ENCODE measurements around the gene IQGAP3. TPM values are rescaled to one million over a fixed set of nuclear protein-coding genes. Genes with fewer than 3 reads are reported as not detected.
A peak's percentile ranks its signal among the peaks of the same experiment; 100 is the strongest.

Gene IQGAP3
- total and polyA plus RNA-seq, 3 experiments from 2014 or later = 4.4 to 4.7 TPM; not detected in 1

DNA sequence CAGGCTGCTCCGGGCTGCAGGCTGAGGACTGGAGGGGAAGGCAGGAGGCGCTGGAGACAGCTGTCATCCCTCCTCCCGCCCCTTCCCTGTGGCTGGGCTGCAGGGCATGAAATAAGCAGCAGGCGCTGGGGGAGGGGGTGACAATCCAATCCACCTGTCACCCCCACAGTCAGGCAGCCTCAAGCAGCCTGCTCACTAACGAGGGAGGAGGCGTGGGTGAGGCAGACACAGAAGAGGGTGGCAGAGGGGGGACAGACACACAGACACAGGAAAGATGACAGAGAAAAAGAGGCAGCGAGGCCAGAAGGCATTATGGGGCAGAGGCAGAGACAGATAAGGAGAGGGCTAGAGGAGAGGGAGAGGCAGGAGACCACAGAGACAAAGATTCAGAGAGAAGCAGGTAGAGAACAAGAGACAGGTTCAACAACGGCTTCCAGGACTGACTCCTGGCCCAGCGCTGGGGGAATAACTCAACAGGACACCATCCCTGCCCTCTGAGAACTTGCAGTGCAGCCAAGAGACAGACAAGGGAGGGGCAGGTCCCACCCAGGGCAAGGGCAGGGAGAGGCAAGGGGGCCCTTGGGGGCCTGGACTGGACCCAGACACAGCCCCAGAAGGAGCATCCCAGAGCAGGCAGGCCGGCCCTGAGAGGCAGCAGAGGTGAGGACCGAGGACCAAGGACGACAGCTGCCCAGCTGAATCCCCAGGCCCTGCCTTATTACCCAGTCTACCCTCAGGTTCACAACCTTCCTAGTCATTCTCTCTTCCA, 83.0 kb downstream of the IQGAP3 start:
- Histone ChIP-seq H3K4me1 (ENCODE audit: insufficient read depth, low read length) (peaks cover 94% of the 10 kb centered on the region), H3K9me3 (ENCODE audit: low read length) (no peaks in the 10 kb centered on the region), H3K27ac (ENCODE audit: low read depth, low read length) (peak overlapping the region; percentile 69), H3K36me3 (ENCODE audit: insufficient read depth, low read length) (no peaks in the 10 kb centered on the region), H3K27me3 (ENCODE audit: insufficient read depth, low read length, poor library complexity, severe bottlenecking) (no peaks in the 10 kb centered on the region), H3K4me3 (ENCODE audit: low read length) (peak overlapping the region; percentile 40)
- Mint-ChIP-seq H3K4me1 (peaks cover 87 to 97% (median 96%) of the 10 kb centered on the region in 3 donors), H3K36me3 (peaks cover 0 to 32% (median 4%) of the 10 kb centered on the region in 3 donors), H3K27ac (peak overlapping the region; percentile 86 to 100 (median 96)), H3K4me3 (peak overlapping the region; percentile 62 to 91 (median 81)), H3K27me3 (no peaks in the 10 kb centered on the region), H3K9me3 (no peaks in the 10 kb centered on the region)
- POLR2A ChIA-PET = interaction anchor here (0.6 to 5.4 kb wide), 6 partner anchors 9 to 581 kb away, joined by 3 to 49 read pairs (median 4); partner anchors contain the start of genes MEF2D and NAXE
- DNase-seq = peak; percentile 33 to 72 (median 55)
- CTCF ChIA-PET = interaction anchor here (0.6 to 5.5 kb wide), 7 partner anchors 9 to 177 kb away, joined by 3 to 62 read pairs (median 3); partner anchors contain the start of gene MEF2D

GRCh38 chr1:156488566-156489165, 83.7 kb downstream of the IQGAP3 start:
- Histone ChIP-seq H3K27ac (ENCODE audit: low read depth, low read length) (peak overlapping the region; percentile 69), H3K36me3 (ENCODE audit: insufficient read depth, low read length) (no peaks in the 10 kb centered on the region), H3K4me1 (ENCODE audit: insufficient read depth, low read length) (peaks cover 92% of the 10 kb centered on the region), H3K4me3 (ENCODE audit: low read length) (peak overlapping the region; percentile 3), H3K27me3 (ENCODE audit: insufficient read depth, low read length, poor library complexity, severe bottlenecking) (no peaks in the 10 kb centered on the region), H3K9me3 (ENCODE audit: low read length) (no peaks in the 10 kb centered on the region)
- ChIA-PET CTCF (interaction anchor here (0.7 to 5.5 kb wide), 6 partner anchors 8 to 93 kb away, joined by 3 to 62 read pairs (median 3); partner anchors contain the start of gene MEF2D), POLR2A (interaction anchor here (0.6 to 5.4 kb wide), 4 partner anchors 12 to 581 kb away, joined by 3 to 49 read pairs (median 5); partner anchors contain the start of gene MEF2D)
- peaks cover 87 to 97% (median 96%) of the 10 kb centered on the region in 3 donors for H3K4me1 Mint-ChIP-seq
- peaks cover 0 to 32% (median 4%) of the 10 kb centered on the region in 3 donors for H3K36me3 Mint-ChIP-seq
- peak overlapping the region; percentile 62 to 91 (median 81) for H3K4me3 Mint-ChIP-seq
- peak overlapping the region; percentile 86 to 100 (median 96) for H3K27ac Mint-ChIP-seq
- no peaks in the 10 kb centered on the region for H3K9me3 Mint-ChIP-seq
- peak in 2 of 5 donors; percentile 46 for DNase-seq
- no peaks in the 10 kb centered on the region for H3K27me3 Mint-ChIP-seq

DNA sequence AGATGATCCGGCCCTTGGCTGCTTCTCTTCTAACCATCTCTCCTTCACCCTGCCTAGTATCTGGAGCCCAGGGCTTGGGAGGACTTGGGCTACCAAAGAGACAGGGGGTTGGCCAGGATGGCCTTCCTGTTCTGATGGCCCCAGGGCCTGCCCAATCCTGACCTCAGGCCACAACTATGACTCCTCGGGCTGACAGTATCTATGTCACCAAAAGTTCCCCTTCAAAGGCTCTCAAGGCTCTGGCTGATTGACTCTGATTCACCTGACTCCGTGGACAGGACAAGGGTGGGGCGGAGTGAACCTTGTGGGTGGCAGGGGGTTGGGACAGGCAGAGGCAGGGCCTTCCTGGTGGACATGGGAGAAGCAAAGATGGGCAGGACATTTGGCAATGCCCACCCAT, 84.5 kb downstream of the IQGAP3 start:
- Mint-ChIP-seq H3K36me3 (peaks cover 0 to 35% (median 3%) of the 10 kb centered on the region in 3 donors), H3K4me3 (peak overlapping the region; percentile 62 to 91 (median 81)), H3K9me3 (no peaks in the 10 kb centered on the region), H3K27ac (peak overlapping the region; percentile 86 to 100 (median 96)), H3K27me3 (no peaks in the 10 kb centered on the region), H3K4me1 (peaks cover 80 to 95% (median 95%) of the 10 kb centered on the region in 3 donors)
- no peaks in the 10 kb centered on the region for H3K27me3 ChIP-seq (ENCODE audit: insufficient read depth, low read length, poor library complexity, severe bottlenecking)
- H3K9me3 ChIP-seq (ENCODE audit: low read length) = no peaks in the 10 kb centered on the region
- H3K4me3 ChIP-seq (ENCODE audit: low read length) = no peak overlapping the region
- H3K27ac ChIP-seq (ENCODE audit: low read depth, low read length) = peak overlapping the region; percentile 69
- peaks cover 84% of the 10 kb centered on the region for H3K4me1 ChIP-seq (ENCODE audit: insufficient read depth, low read length)
- H3K36me3 ChIP-seq (ENCODE audit: insufficient read depth, low read length) = no peaks in the 10 kb centered on the region
- no peak for DNase-seq
- POLR2A ChIA-PET = interaction anchor here (5.4 kb wide), 1 partner anchor 12 kb away, joined by 49 read pairs; the partner anchor contains the start of gene MEF2D
- CTCF ChIA-PET = interaction anchor here (0.7 to 5.5 kb wide), 5 partner anchors 13 to 94 kb away, joined by 3 to 62 read pairs (median 3); partner anchors contain the start of gene MEF2D

- H3K9me3 ChIP-seq (ENCODE audit: low read length) = no peaks in the 10 kb centered on the region
- H3K4me1 ChIP-seq (ENCODE audit: insufficient read depth, low read length) = peaks cover 75% of the 10 kb centered on the region
- H3K27me3 ChIP-seq (ENCODE audit: insufficient read depth, low read length, poor library complexity, severe bottlenecking) = no peaks in the 10 kb centered on the region
- DNase-seq = no peak
- H3K36me3 ChIP-seq (ENCODE audit: insufficient read depth, low read length) = peaks cover 10% of the 10 kb centered on the region
- Mint-ChIP-seq H3K36me3 (peaks cover 0 to 36% (median 4%) of the 10 kb centered on the region in 3 donors), H3K4me1 (peaks cover 79 to 95% (median 93%) of the 10 kb centered on the region in 3 donors), H3K4me3 (peak overlapping the region in 5 of 7 donors; percentile 11 to 87 (median 40)), H3K27me3 (no peaks in the 10 kb centered on the region), H3K9me3 (no peaks in the 10 kb centered on the region), H3K27ac (peak overlapping the region; percentile 86 to 100 (median 96))
- POLR2A ChIA-PET = interaction anchor here (0.9 to 1.8 kb wide), 3 partner anchors 11 to 19 kb away, joined by 5 to 7 read pairs (median 5); no protein-coding TSS in a partner anchor
- CTCF ChIA-PET = interaction anchor here (0.9 to 8.4 kb wide), 2 partner anchors 13 to 101 kb away, joined by 3 to 177 read pairs; partner anchors contain the start of gene MEF2D
- no peak overlapping the region for H3K4me3 ChIP-seq (ENCODE audit: low read length)
- H3K27ac ChIP-seq (ENCODE audit: low read depth, low read length) = no peak overlapping the region
These were observed 85.7 kb downstream of the IQGAP3 start for GRCh38 chr1:156486421-156487344.

- DNase-seq = no peak
- H3K4me1 ChIP-seq (ENCODE audit: insufficient read depth, low read length) = peaks cover 75% of the 10 kb centered on the region
- ChIA-PET POLR2A (interaction anchor here (1.0 to 1.8 kb wide), 2 partner anchors 15 to 19 kb away, joined by 5 to 7 read pairs; no protein-coding TSS in a partner anchor), CTCF (interaction anchor here (8.4 kb wide), 1 partner anchor 13 kb away, joined by 177 read pairs; the partner anchor contains the start of gene MEF2D)
- no peaks in the 10 kb centered on the region for H3K9me3 Mint-ChIP-seq
- H3K27ac ChIP-seq (ENCODE audit: low read depth, low read length) = no peak overlapping the region
- H3K9me3 ChIP-seq (ENCODE audit: low read length) = no peaks in the 10 kb centered on the region
- H3K36me3 Mint-ChIP-seq = peaks cover 0 to 43% (median 8%) of the 10 kb centered on the region in 3 donors
- H3K27me3 ChIP-seq (ENCODE audit: insufficient read depth, low read length, poor library complexity, severe bottlenecking) = no peaks in the 10 kb centered on the region
- H3K36me3 ChIP-seq (ENCODE audit: insufficient read depth, low read length) = peaks cover 15% of the 10 kb centered on the region
- H3K4me1 Mint-ChIP-seq = peaks cover 79 to 95% (median 93%) of the 10 kb centered on the region in 3 donors
- H3K4me3 ChIP-seq (ENCODE audit: low read length) = no peak overlapping the region
- H3K4me3 Mint-ChIP-seq = no peak overlapping the region
- H3K27ac Mint-ChIP-seq = peak overlapping the region; percentile 15 to 100 (median 68)
- H3K27me3 Mint-ChIP-seq = no peaks in the 10 kb centered on the region
These were observed 86.4 kb downstream of the IQGAP3 start for GRCh38 chr1:156485984-156486383.

DNA sequence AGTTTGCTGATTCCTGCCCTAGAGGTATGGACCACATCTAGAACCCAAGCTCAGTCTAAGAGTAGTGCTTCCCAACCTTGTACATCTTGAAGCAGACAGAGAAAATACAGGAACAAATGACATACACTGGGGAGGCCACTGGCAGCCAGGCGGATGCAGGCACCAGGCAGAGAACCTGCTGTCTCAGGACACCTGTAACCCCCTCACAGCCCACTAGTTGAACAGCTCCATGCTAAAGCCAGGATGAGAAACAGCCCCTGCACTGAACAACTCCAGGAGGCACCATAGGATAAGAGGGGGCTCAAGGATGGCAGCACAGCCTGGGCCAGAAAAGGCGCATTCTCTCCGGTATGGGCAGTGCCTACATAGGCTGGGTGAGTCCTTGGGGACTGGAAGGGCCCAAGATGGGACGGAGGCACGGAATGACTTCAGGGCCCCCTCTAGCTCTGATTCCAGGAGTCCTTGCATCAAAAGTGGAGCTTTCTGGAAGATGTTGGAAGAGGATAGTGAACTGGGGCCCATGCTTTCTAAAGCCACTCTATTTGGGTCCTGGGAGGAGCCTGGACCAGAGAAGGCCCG, 87.8 kb downstream of the IQGAP3 start:
- Histone ChIP-seq H3K36me3 (ENCODE audit: insufficient read depth, low read length) (peaks cover 29% of the 10 kb centered on the region), H3K27me3 (ENCODE audit: insufficient read depth, low read length, poor library complexity, severe bottlenecking) (no peaks in the 10 kb centered on the region), H3K4me3 (ENCODE audit: low read length) (no peak overlapping the region), H3K4me1 (ENCODE audit: insufficient read depth, low read length) (peaks cover 70% of the 10 kb centered on the region), H3K27ac (ENCODE audit: low read depth, low read length) (no peak overlapping the region), H3K9me3 (ENCODE audit: low read length) (no peaks in the 10 kb centered on the region)
- H3K4me1 Mint-ChIP-seq = peaks cover 75 to 92% (median 87%) of the 10 kb centered on the region in 3 donors
- H3K4me3 Mint-ChIP-seq = peak overlapping the region in 2 of 7 donors; percentile 25 to 28
- H3K9me3 Mint-ChIP-seq = no peaks in the 10 kb centered on the region
- DNase-seq = no peak
- ChIA-PET CTCF (interaction anchor here (1.1 to 8.4 kb wide), 8 partner anchors 15 to 137 kb away, joined by 3 to 177 read pairs (median 4); partner anchors contain the start of gene MEF2D), POLR2A (interaction anchor here (0.7 to 2.0 kb wide), 4 partner anchors 8 to 381 kb away, joined by 3 to 7 read pairs (median 5); partner anchors contain the start of genes MEF2D and NAXE)
- H3K27me3 Mint-ChIP-seq = no peaks in the 10 kb centered on the region
- H3K27ac Mint-ChIP-seq = peak overlapping the region; percentile 54 to 97 (median 71)
- H3K36me3 Mint-ChIP-seq = peaks cover 7 to 57% (median 15%) of the 10 kb centered on the region in 3 donors

Data from CD8-positive, alpha-beta memory T cell (primary cell).